CMK (cell line): Measurements from ENCODE around the gene CROCC2.

Source experiments
- DNase-seq: peaks from one replicate; pipeline ENCODE4 v3.0.0-alpha.2; 2010; ENCODE audit warnings: low read depth

The CROCC2 gene

GRCh38 chr2:240956171-240956934 lies 50.2 kb downstream of the CROCC2 start:
- no peak for DNase-seq

- DNase-seq: no peak
Observed at GRCh38 chr2:240956935-240957655, 51.0 kb downstream of the CROCC2 start.

GRCh38 chr2:240957656-240958365 lies 51.7 kb downstream of the CROCC2 start:
- no peak for DNase-seq

- DNase-seq: no peak
Observed at GRCh38 chr2:240958366-240959213, 52.5 kb downstream of the CROCC2 start.

- DNase-seq: no peak
Observed at GRCh38 chr2:240959214-240959940, 53.2 kb downstream of the CROCC2 start.

- no peak for DNase-seq
Observed at GRCh38 chr2:240959941-240960308, 53.8 kb downstream of the CROCC2 start.

GRCh38 chr2:240960309-240960970 lies 54.3 kb downstream of the CROCC2 start:
- no peak for DNase-seq

- DNase-seq: no peak
Observed at GRCh38 chr2:240960971-240961876, 55.1 kb downstream of the CROCC2 start.

GRCh38 chr2:240961910-240962299 lies 55.8 kb downstream of the CROCC2 start:
- DNase-seq: no peak

- DNase-seq: no peak
Observed at GRCh38 chr2:240962300-240963064, 56.3 kb downstream of the CROCC2 start.

- DNase-seq: no peak
Observed at GRCh38 chr2:240963065-240963867, 57.1 kb downstream of the CROCC2 start.

GRCh38 chr2:240963868-240964703 lies 58.0 kb downstream of the CROCC2 start:
- DNase-seq: no peak

GRCh38 chr2:240964704-240965295 lies 58.7 kb downstream of the CROCC2 start:
- DNase-seq: no peak

- DNase-seq: peak; percentile 73
Observed at GRCh38 chr2:240965296-240965904, 59.3 kb downstream of the CROCC2 start.

GRCh38 chr2:240965905-240966456 lies 59.8 kb downstream of the CROCC2 start:
- DNase-seq: no peak

- DNase-seq: no peak
Observed at GRCh38 chr2:240966457-240966905, 60.3 kb downstream of the CROCC2 start.
